ENCODE measurements around the gene STMN1. TPM values are rescaled to one million over a fixed set of nuclear protein-coding genes. Genes with fewer than 3 reads are reported as not detected.

The STMN1 gene
- total and polyA plus RNA-seq, 2 of the 8 experiments (the other 6 are each of a cell fraction or from before 2014, with no cell fraction given) = 116 to 564 TPM

GRCh38 chr1:25906644-25907300 is 553 bp upstream of the STMN1 start:
- peak overlapping the region; percentile 17; the same call in 1 of the 2 replicates for H2AFZ ChIP-seq (ENCODE audit: low read length)
- H3K4ac ChIP-seq (replicated peaks; ENCODE audit: insufficient read length, low read depth, low read length) = peak overlapping the region; percentile 61
- H3K79me2 ChIP-seq (ENCODE audit: control insufficient read depth in 1 of 2, insufficient read depth in 2 of 2, low read length in 2 of 2) = peaks cover 15 to 34% of the 10 kb centered on the region in 2 experiments
- DNase-seq (ENCODE audit: low read depth in 1 of 2, low spot score in 2 of 2) (no peak), FAIRE-seq (no peak)
- peak overlapping the region; percentile 95; the same call in 1 of the 2 replicates for H3K18ac ChIP-seq (ENCODE audit: extremely low read depth, low read length)
- H3K79me1 ChIP-seq (ENCODE audit: low read depth, low read length) = no peaks in the 10 kb centered on the region
- H4K20me1 ChIP-seq (replicated peaks in 1 of 2; ENCODE audit: control insufficient read depth in 1 of 2, insufficient read depth in 2 of 2, low read length in 2 of 2) = peaks cover 0 to 5% of the 10 kb centered on the region in 2 experiments
- peak overlapping the region; percentile 38 for H2BK120ac ChIP-seq (replicated peaks; ENCODE audit: low read depth, low read length)
- WGBS, 2 experiments (ENCODE audit: extremely low coverage in 1 of 2, insufficient coverage in 1 of 2, insufficient read length in 1 of 2, insufficient replicate concordance in 2 of 2, low coverage in 1 of 2, low lambda C conversion rate in 2 of 2, missing lambda C conversion rate in 1 of 2) = 39% methylated on average over 24 of the region's 34 CpGs; no CpG with 5 or more reads in 1 of the 2 experiments
- peak overlapping the region; percentile 36 for H3K56ac ChIP-seq (replicated peaks; ENCODE audit: insufficient read length, low read depth, low read length)
- no peak overlapping the region for H2AK5ac ChIP-seq (ENCODE audit: low read depth, low read length)
- H2BK5ac ChIP-seq (ENCODE audit: low read depth, low read length) = peak overlapping the region; percentile 79
- peaks cover 8% of the 10 kb centered on the region; the same call in 1 of the 2 replicates for H3K23me2 ChIP-seq (ENCODE audit: low read depth, low read length)
- H3K9me3 ChIP-seq (ENCODE audit: insufficient read depth in 2 of 2, low read depth in 1 of 2, low read length in 1 of 2) = no peaks in the 10 kb centered on the region
- H3K4me3 ChIP-seq (ENCODE audit: extremely low read depth in 1 of 4, insufficient read depth in 2 of 4, low read depth in 3 of 4, low read length in 4 of 4) = peak overlapping the region; percentile 32 to 100 (median 71)
- peak overlapping the region; percentile 70; the same call in 1 of the 2 replicates for H2BK12ac ChIP-seq (ENCODE audit: low read depth, low read length)
- peak overlapping the region; percentile 92 for H4K5ac ChIP-seq (ENCODE audit: insufficient read length, low read depth, low read length)
- no peaks in the 10 kb centered on the region for H3K27me3 ChIP-seq (replicated peaks in 1 of 4; ENCODE audit: control insufficient read depth in 3 of 4, extremely low read depth in 1 of 4, insufficient read depth in 3 of 4, low read length in 3 of 4)
- H3K4me2 ChIP-seq (ENCODE audit: insufficient read depth in 1 of 2, low read depth in 2 of 2, low read length in 2 of 2) = peak overlapping the region; percentile 76 to 95
- ChIA-PET CTCF (ENCODE audit: partially characterized antibody) (interaction anchor here (0.7 to 16.4 kb wide), 6 partner anchors 9 to 104 kb away, joined by 3 to 330 read pairs (median 6); partner anchors contain the start of gene PAFAH2), POLR2A (ENCODE audit: partially characterized antibody) (interaction anchor here (0.5 to 6.4 kb wide), 16 partner anchors 10 to 199 kb away, joined by 3 to 51 read pairs (median 4); partner anchors contain the start of genes PAFAH2 and PAQR7)
- H4K8ac ChIP-seq (ENCODE audit: extremely low read depth, insufficient read depth, low read length) = peak overlapping the region; percentile 98
- H2BK15ac ChIP-seq (ENCODE audit: low read length) = peak overlapping the region; percentile 2; the same call in 1 of the 2 replicates
- H4K91ac ChIP-seq (replicated peaks; ENCODE audit: insufficient read length, low read length) = peak overlapping the region; percentile 97
- H3K36me3 ChIP-seq (ENCODE audit: control insufficient read depth in 2 of 4, insufficient read depth in 4 of 4, low read length in 3 of 4) = peaks cover 8 to 21% (median 15%) of the 10 kb centered on the region in 4 experiments
- H3K23ac ChIP-seq (ENCODE audit: insufficient read length) = no peak overlapping the region
- H3K14ac ChIP-seq (ENCODE audit: insufficient read length) = no peak overlapping the region
- peak overlapping the region in 3 of 4 experiments; percentile 56 to 62 (median 62); a peak in 5 of 7 replicates for H3K9ac ChIP-seq (replicated peaks in 1 of 4; ENCODE audit: extremely low read depth in 1 of 4, low read depth in 3 of 4, low read length in 3 of 4)
- 0 out of 2 replicates have a peak overlapping the region, but pooled peaks have one; percentile 13 for H2BK20ac ChIP-seq (ENCODE audit: low read length)
- peak overlapping the region; percentile 83 for H3K27ac ChIP-seq (ENCODE audit: low read depth, low read length)
- peaks cover 5 to 11% (median 8%) of the 10 kb centered on the region in 4 experiments; a peak in 6 of 7 replicates for H3K4me1 ChIP-seq (replicated peaks in 1 of 4; ENCODE audit: control insufficient read depth in 3 of 4, insufficient read depth in 4 of 4, low read length in 3 of 4)

Measured in H1 (cell line).